GM12864 (cell line): Measurements from ENCODE around the gene GRIN2C.

ENCODE experiments used
- DNase-seq: peaks from one replicate; pipeline ENCODE4 v3.0.0-alpha.2; 2011; ENCODE audit warnings: low read depth
- H3K4me3 ChIP-seq: 2 replicates; pipeline ENCODE4 v1.5.1; 2011; ENCODE audit warnings: mild to moderate bottlenecking, low read depth, low read length, control low read depth
- CTCF ChIP-seq: IDR thresholded peaks from 2 replicates; pipeline ENCODE4 v1.5.1; 2011; ENCODE audit warnings: low read depth, mild to moderate bottlenecking, moderate library complexity, low read length, control low read depth, inconsistent platforms; ENCODE audit errors: missing control alignments

Gene GRIN2C

DNA sequence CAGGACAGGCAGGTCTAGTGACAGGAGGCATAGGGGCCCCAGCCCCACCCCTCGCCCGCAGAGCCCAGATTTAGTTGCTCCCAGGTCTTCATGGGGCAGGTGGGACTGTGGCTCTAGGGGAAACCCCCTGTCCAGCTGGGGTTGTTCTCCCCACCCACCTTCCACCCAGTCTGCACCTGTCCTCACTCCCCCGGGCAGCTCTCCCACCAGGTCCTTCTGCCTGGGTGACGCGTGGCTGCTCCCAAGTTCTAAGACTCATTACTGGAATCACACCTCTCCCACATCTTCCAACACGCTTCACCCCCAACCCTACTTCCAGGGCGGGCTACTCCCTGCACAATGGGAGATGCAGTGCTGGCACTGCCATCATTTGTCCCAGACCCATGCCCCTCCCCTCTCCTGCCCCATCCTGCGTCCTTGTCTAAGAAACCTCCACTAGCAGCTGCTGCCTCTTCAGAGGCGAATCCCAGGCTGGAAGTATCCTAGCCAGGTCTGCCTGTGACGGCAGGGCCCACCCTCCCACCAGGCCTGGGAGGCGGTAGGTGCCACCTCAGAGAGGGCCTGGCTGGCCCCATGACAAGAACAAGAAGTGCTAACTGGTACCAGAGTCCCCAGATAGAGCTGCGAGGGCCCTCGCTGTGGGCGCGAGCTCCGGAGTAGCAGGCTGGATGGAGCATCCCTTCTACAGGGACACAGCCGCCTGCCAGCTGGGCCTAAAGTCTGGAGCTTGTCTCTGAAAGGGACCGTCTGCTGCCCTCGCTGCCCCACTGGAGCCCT is 22.8 kb downstream of the GRIN2C start:
- no peak overlapping the region for H3K4me3 ChIP-seq
- DNase-seq: no peak
- no peak for TF ChIP-seq CTCF

GRCh38 chr17:74836191-74836590 is 23.5 kb downstream of the GRIN2C start:
- TF ChIP-seq CTCF: no peak
- no peak for DNase-seq
- no peak overlapping the region for H3K4me3 ChIP-seq

GRCh38 chr17:74833501-74834377 is 25.9 kb downstream of the GRIN2C start:
- H3K4me3 ChIP-seq: no peak overlapping the region
- no peak for DNase-seq
- no peak for TF ChIP-seq CTCF

GRCh38 chr17:74832421-74832820 is 27.3 kb downstream of the GRIN2C start:
- DNase-seq: no peak
- TF ChIP-seq CTCF: no peak
- no peak overlapping the region for H3K4me3 ChIP-seq

GRCh38 chr17:74831444-74832146 is 28.1 kb downstream of the GRIN2C start:
- no peak for TF ChIP-seq CTCF
- no peak overlapping the region for H3K4me3 ChIP-seq
- no peak for DNase-seq

DNA sequence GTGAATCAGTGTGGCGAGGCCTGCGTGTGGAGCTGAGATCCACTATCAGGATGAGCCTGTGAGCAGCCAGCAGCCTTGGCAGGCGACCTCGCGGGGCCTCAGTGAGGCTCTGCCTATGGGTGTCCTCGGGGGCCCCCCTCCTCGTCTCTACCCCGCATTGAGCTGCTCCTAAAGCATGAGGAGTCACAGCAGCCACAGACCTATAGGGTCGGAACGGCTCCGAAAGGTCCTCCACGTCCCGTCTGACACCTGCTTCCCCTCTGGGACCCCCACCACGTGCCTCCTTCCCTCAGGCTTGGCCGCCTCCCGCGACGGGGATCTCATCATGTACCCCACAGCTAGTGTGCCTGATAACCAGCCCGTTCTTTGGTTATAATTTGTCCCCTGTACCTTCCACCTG is 28.8 kb downstream of the GRIN2C start:
- no peak for DNase-seq
- no peak for TF ChIP-seq CTCF
- no peak overlapping the region for H3K4me3 ChIP-seq
